IMR-90 (cell line): ENCODE data around the gene FSIP1.

Source experiments
- BHLHE40 ChIP-seq: fragments of 150-350 bp; IDR thresholded peaks from 2 replicates; pipeline ENCODE4 v1.6.1; 2016; ENCODE audit warnings: mild to moderate bottlenecking, low read depth, low read length
- CEBPB ChIP-seq: IDR thresholded peaks from 2 replicates; pipeline ENCODE4 v1.6.1; 2012; ENCODE audit warnings: low read depth, low read length, improper control_type of control experiment
- NFE2L2 ChIP-seq: fragments of 150-350 bp; IDR thresholded peaks from 2 replicates; pipeline ENCODE4 v1.6.1; 2016; ENCODE audit warnings: low read depth, mild to moderate bottlenecking, low read length
- RAD21 ChIP-seq: IDR thresholded peaks from 2 replicates; pipeline ENCODE4 v1.6.1; 2012; ENCODE audit warnings: low read length, improper control_type of control experiment
- RFX5 ChIP-seq: IDR thresholded peaks from 2 replicates; pipeline ENCODE4 v1.8.0; 2012; ENCODE audit warnings: low read depth, mild to moderate bottlenecking, low read length, moderate library complexity
- TF ChIP-seq, protein P1 (sequence below): conservative IDR thresholded peaks from 2 replicates; pipeline ENCODE4 v1.5.1; 2012; ENCODE audit warnings: mild to moderate bottlenecking, low read depth, low read length, improper control_type of control experiment
- TF ChIP-seq, protein P2 (sequence below): fragments of 150-350 bp; IDR thresholded peaks from 2 replicates; pipeline ENCODE4 v1.6.1; 2017; ENCODE audit warnings: mild to moderate bottlenecking, antibody characterized with exemption, low read length, low read depth

GRCh38 chr15:39785841-39786240, 3.2 kb upstream of the FSIP1 start:
- no peak for TF ChIP-seq CEBPB
- TF ChIP-seq, protein P1, sequence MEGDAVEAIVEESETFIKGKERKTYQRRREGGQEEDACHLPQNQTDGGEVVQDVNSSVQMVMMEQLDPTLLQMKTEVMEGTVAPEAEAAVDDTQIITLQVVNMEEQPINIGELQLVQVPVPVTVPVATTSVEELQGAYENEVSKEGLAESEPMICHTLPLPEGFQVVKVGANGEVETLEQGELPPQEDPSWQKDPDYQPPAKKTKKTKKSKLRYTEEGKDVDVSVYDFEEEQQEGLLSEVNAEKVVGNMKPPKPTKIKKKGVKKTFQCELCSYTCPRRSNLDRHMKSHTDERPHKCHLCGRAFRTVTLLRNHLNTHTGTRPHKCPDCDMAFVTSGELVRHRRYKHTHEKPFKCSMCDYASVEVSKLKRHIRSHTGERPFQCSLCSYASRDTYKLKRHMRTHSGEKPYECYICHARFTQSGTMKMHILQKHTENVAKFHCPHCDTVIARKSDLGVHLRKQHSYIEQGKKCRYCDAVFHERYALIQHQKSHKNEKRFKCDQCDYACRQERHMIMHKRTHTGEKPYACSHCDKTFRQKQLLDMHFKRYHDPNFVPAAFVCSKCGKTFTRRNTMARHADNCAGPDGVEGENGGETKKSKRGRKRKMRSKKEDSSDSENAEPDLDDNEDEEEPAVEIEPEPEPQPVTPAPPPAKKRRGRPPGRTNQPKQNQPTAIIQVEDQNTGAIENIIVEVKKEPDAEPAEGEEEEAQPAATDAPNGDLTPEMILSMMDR, result no peak
- TF ChIP-seq NFE2L2, result no peak
- no peak for TF ChIP-seq RFX5
- TF ChIP-seq, protein P2, sequence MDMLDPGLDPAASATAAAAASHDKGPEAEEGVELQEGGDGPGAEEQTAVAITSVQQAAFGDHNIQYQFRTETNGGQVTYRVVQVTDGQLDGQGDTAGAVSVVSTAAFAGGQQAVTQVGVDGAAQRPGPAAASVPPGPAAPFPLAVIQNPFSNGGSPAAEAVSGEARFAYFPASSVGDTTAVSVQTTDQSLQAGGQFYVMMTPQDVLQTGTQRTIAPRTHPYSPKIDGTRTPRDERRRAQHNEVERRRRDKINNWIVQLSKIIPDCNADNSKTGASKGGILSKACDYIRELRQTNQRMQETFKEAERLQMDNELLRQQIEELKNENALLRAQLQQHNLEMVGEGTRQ, result no peak
- no peak for TF ChIP-seq BHLHE40
- no peak for TF ChIP-seq RAD21
